Measurements from ENCODE around the gene AFTPH. TPM values are rescaled to one million over a fixed set of nuclear protein-coding genes. Genes with fewer than 3 reads are reported as not detected.
"Not testable (repeated sequence)": the region's sequence is repeated elsewhere in the genome, so short reads cannot be mapped to it uniquely, and the experiment has no call there.

Gene AFTPH
- total RNA-seq, 1 donor from 2014 or later: 22.2 TPM

GRCh38 chr2:64492821-64493220 is 31.3 kb upstream of the AFTPH start:
- DNase-seq (ENCODE audit: low spot score): no peak

GRCh38 chr2:64493788-64494187 is 30.3 kb upstream of the AFTPH start:
- no peak for DNase-seq (ENCODE audit: low spot score)

GRCh38 chr2:64498438-64498837 is 25.7 kb upstream of the AFTPH start:
- DNase-seq (ENCODE audit: low spot score): no peak

GRCh38 chr2:64500549-64500948 is 23.6 kb upstream of the AFTPH start:
- DNase-seq (ENCODE audit: low spot score): no peak

GRCh38 chr2:64501946-64502345 is 22.2 kb upstream of the AFTPH start:
- no peak for DNase-seq (ENCODE audit: low spot score)

- no peak for DNase-seq (ENCODE audit: low spot score)
Observed at GRCh38 chr2:64502860-64503259, 21.3 kb upstream of the AFTPH start.

GRCh38 chr2:64504774-64505720 is 19.1 kb upstream of the AFTPH start:
- DNase-seq (ENCODE audit: low spot score): no peak

- DNase-seq (ENCODE audit: low spot score): no peak
Observed at GRCh38 chr2:64506686-64507085, 17.4 kb upstream of the AFTPH start.

GRCh38 chr2:64514008-64514407 is 10.1 kb upstream of the AFTPH start:
- no peak for DNase-seq (ENCODE audit: low spot score)

GRCh38 chr2:64515086-64515485 is 9.0 kb upstream of the AFTPH start:
- no peak for DNase-seq (ENCODE audit: low spot score)

GRCh38 chr2:64516651-64517510 is 7.2 kb upstream of the AFTPH start:
- DNase-seq (ENCODE audit: low spot score): no peak

GRCh38 chr2:64517511-64517884 is 6.6 kb upstream of the AFTPH start:
- no peak for DNase-seq (ENCODE audit: low spot score)

GRCh38 chr2:64522843-64523428 is 1.2 kb upstream of the AFTPH start:
- DNase-seq (ENCODE audit: low spot score): no peak

GRCh38 chr2:64524604-64525316 is 632 bp downstream of the AFTPH start:
- no peak for DNase-seq (ENCODE audit: low spot score)

- DNase-seq (ENCODE audit: low spot score): no peak
Observed at GRCh38 chr2:64525317-64525613, 1.1 kb downstream of the AFTPH start.

- DNase-seq (ENCODE audit: low spot score): no peak
Observed at GRCh38 chr2:64526034-64526433, 1.9 kb downstream of the AFTPH start.

GRCh38 chr2:64530946-64531345 is 6.8 kb downstream of the AFTPH start:
- DNase-seq (ENCODE audit: low spot score): not testable (repeated sequence)

GRCh38 chr2:64532030-64532429 is 7.9 kb downstream of the AFTPH start:
- no peak for DNase-seq (ENCODE audit: low spot score)

- no peak for DNase-seq (ENCODE audit: low spot score)
Observed at GRCh38 chr2:64533882-64534281, 9.8 kb downstream of the AFTPH start.

- no peak for DNase-seq (ENCODE audit: low spot score)
Observed at GRCh38 chr2:64534363-64534762, 10.2 kb downstream of the AFTPH start.

- no peak for DNase-seq (ENCODE audit: low spot score)
Observed at GRCh38 chr2:64535024-64535423, 10.9 kb downstream of the AFTPH start.

All from mesenteric fat pad (tissue), 1 donor.